HFF-Myc (cell line): ENCODE results near the gene C8B.

Source experiments
- DNase-seq: peaks from one replicate; pipeline ENCODE4 v3.0.0-alpha.2; 2011; ENCODE audit warnings: low read depth; ENCODE audit errors: extremely low read depth
- H3K4me3 ChIP-seq: replicated peaks from 2 replicates; pipeline ENCODE4 v1.5.1; 2011; ENCODE audit warnings: low read depth, mild to moderate bottlenecking, control low read depth, low read length
- CTCF ChIP-seq: IDR thresholded peaks from 2 replicates; pipeline ENCODE4 v1.5.1; 2012; ENCODE audit warnings: mild to moderate bottlenecking, low read depth, low read length, control low read depth; ENCODE audit errors: missing control alignments

Gene C8B

GRCh38 chr1:56898005-56898373 is 67.8 kb downstream of the C8B start:
- no peak for TF ChIP-seq CTCF
- DNase-seq, result no peak
- H3K4me3 ChIP-seq, result no peak overlapping the region

GRCh38 chr1:56897150-56898004 is 68.4 kb downstream of the C8B start:
- no peak for DNase-seq
- no peak overlapping the region for H3K4me3 ChIP-seq
- no peak for TF ChIP-seq CTCF

- no peak for DNase-seq
- H3K4me3 ChIP-seq, result no peak overlapping the region
- TF ChIP-seq CTCF, result no peak
These were observed 71.8 kb downstream of the C8B start for GRCh38 chr1:56894014-56894413.

GRCh38 chr1:56890229-56890628 is 75.6 kb downstream of the C8B start:
- no peak overlapping the region for H3K4me3 ChIP-seq
- no peak for DNase-seq
- TF ChIP-seq CTCF, result no peak

- no peak for TF ChIP-seq CTCF
These were observed 84.4 kb downstream of the C8B start for GRCh38 chr1:56881417-56881816.

GRCh38 chr1:56880774-56881173 is 85.0 kb downstream of the C8B start:
- no peak overlapping the region for H3K4me3 ChIP-seq
- DNase-seq, result no peak
- TF ChIP-seq CTCF, result no peak

More at GRCh38 chr1:56881417-56881816, 84.4 kb downstream of the C8B start:
- DNase-seq, result no peak
- H3K4me3 ChIP-seq, result no peak overlapping the region
